ENCODE results near the gene ANKRD55.

DNA sequence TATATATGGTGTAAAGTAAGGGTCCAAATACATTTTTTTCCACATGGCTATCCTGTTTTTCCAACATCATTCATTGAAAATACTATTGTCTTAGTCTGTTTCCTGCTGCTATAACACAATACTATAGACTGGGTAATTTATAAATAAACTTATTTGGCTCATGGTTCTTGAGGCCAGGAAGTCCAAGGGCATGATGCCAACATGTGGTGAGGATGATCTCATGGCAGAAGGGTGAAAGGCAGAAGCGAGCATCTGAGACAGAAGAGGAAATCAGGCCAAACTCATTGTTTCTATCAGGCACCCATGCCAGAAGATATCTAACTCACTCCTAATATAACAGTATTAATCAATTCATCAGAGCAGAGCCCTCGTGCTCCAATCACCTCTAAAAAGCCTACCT, 42.6 kb downstream of the ANKRD55 start:
- no peak for TF ChIP-seq POLR2A (IDR thresholded peaks at IDR 0.05)
- no peak for TF ChIP-seq CTCF (IDR thresholded peaks at IDR 0.05)

All from lower leg skin (tissue), 3 donors.